Measurements from ENCODE around the gene NIPAL1. TPM values are rescaled to one million over a fixed set of nuclear protein-coding genes. Genes with fewer than 3 reads are reported as not detected.
"Not testable (repeated sequence)": the region's sequence is repeated elsewhere in the genome, so short reads cannot be mapped to it uniquely, and the experiment has no call there.

The NIPAL1 gene
- 2.0 and 2.5 TPM in 2 replicates for total RNA-seq

- peaks cover 5% of the 10 kb centered on the region for H3K9me3 Mint-ChIP-seq
- intact Hi-C loops (cut with micrococcal nuclease): loop anchor here (1.0 to 10.0 kb wide), 6 partner anchors 11 to 552 kb away; partner anchors contain the start of genes COMMD8, NFXL1 and TEC
- peak within 1 kb of the TSS; percentile 48 for H3K27ac Mint-ChIP-seq
- peak; percentile 51 for DNase-seq (ENCODE audit: low spot score)
- H3K4me1 Mint-ChIP-seq (ENCODE audit: low read depth): peaks cover 12% of the 10 kb centered on the region
- peaks cover 28% of the 10 kb centered on the region for H3K27me3 Mint-ChIP-seq (ENCODE audit: insufficient read depth)
- peak within 1 kb of the TSS; percentile 80 for H3K4me3 Mint-ChIP-seq
- no peaks in the 10 kb centered on the region for H3K36me3 Mint-ChIP-seq (ENCODE audit: low read depth)
Measured at GRCh38 chr4:48016141-48017107, at the start of gene NIPAL1, which contains the start of gene CNGA1. NIPAL1 (plus strand) TSS chr4:48016772; CDS start chr4:48016840, 68 bp downstream. CNGA1 (minus strand) TSS chr4:48016681; CDS start chr4:47952689, 63,992 bp downstream.

- DNase-seq (ENCODE audit: low spot score): no peak
- intact Hi-C loops (cut with micrococcal nuclease): no loop called here
- no peak overlapping the region for H3K27ac Mint-ChIP-seq
- H3K36me3 Mint-ChIP-seq (ENCODE audit: low read depth): no peaks in the 10 kb centered on the region
- H3K9me3 Mint-ChIP-seq: no peaks in the 10 kb centered on the region
- no peak overlapping the region for H3K4me3 Mint-ChIP-seq
- no peaks in the 10 kb centered on the region for H3K4me1 Mint-ChIP-seq (ENCODE audit: low read depth)
- H3K27me3 Mint-ChIP-seq (ENCODE audit: insufficient read depth): peaks cover 1% of the 10 kb centered on the region
Measured at GRCh38 chr4:47968847-47969246, 47.7 kb upstream of the NIPAL1 start.

GRCh38 chr4:47972181-47972580 lies 44.4 kb upstream of the NIPAL1 start:
- intact Hi-C loops (cut with micrococcal nuclease): no loop called here

GRCh38 chr4:47972721-47973120 lies 43.9 kb upstream of the NIPAL1 start:
- H3K4me3 Mint-ChIP-seq: no peak overlapping the region
- DNase-seq (ENCODE audit: low spot score): no peak
- H3K36me3 Mint-ChIP-seq (ENCODE audit: low read depth): no peaks in the 10 kb centered on the region
- H3K27ac Mint-ChIP-seq: no peak overlapping the region
- H3K27me3 Mint-ChIP-seq (ENCODE audit: insufficient read depth): peaks cover 4% of the 10 kb centered on the region
- H3K4me1 Mint-ChIP-seq (ENCODE audit: low read depth): no peaks in the 10 kb centered on the region
- H3K9me3 Mint-ChIP-seq: no peaks in the 10 kb centered on the region
- intact Hi-C loops (cut with micrococcal nuclease): no loop called here

More at GRCh38 chr4:47972181-47972580, 44.4 kb upstream of the NIPAL1 start:
- no peak for DNase-seq (ENCODE audit: low spot score)
- Mint-ChIP-seq H3K4me1 (ENCODE audit: low read depth) (no peaks in the 10 kb centered on the region), H3K36me3 (ENCODE audit: low read depth) (no peaks in the 10 kb centered on the region), H3K27ac (no peak overlapping the region), H3K9me3 (no peaks in the 10 kb centered on the region), H3K27me3 (ENCODE audit: insufficient read depth) (peaks cover 4% of the 10 kb centered on the region), H3K4me3 (no peak overlapping the region)

- intact Hi-C loops (cut with micrococcal nuclease): no loop called here
- no peaks in the 10 kb centered on the region for H3K4me1 Mint-ChIP-seq (ENCODE audit: low read depth)
- no peak for DNase-seq (ENCODE audit: low spot score)
Measured at GRCh38 chr4:47974566-47974965, 42.0 kb upstream of the NIPAL1 start.

GRCh38 chr4:47990145-47990544 lies 26.4 kb upstream of the NIPAL1 start:
- Mint-ChIP-seq H3K36me3 (ENCODE audit: low read depth) (no peaks in the 10 kb centered on the region), H3K27ac (no peak overlapping the region), H3K4me1 (ENCODE audit: low read depth) (no peaks in the 10 kb centered on the region), H3K4me3 (no peak overlapping the region), H3K27me3 (ENCODE audit: insufficient read depth) (peaks cover 5% of the 10 kb centered on the region), H3K9me3 (peaks cover 13% of the 10 kb centered on the region)
- intact Hi-C loops (cut with micrococcal nuclease): no loop called here
- no peak for DNase-seq (ENCODE audit: low spot score)

More at GRCh38 chr4:47974566-47974965, 42.0 kb upstream of the NIPAL1 start:
- no peak overlapping the region for H3K4me3 Mint-ChIP-seq
- peaks cover 4% of the 10 kb centered on the region for H3K27me3 Mint-ChIP-seq (ENCODE audit: insufficient read depth)
- H3K36me3 Mint-ChIP-seq (ENCODE audit: low read depth): no peaks in the 10 kb centered on the region
- no peak overlapping the region for H3K27ac Mint-ChIP-seq
- H3K9me3 Mint-ChIP-seq: no peaks in the 10 kb centered on the region

- intact Hi-C loops (cut with micrococcal nuclease); H3K4me3 Mint-ChIP-seq; H3K27me3 Mint-ChIP-seq (ENCODE audit: insufficient read depth); DNase-seq (ENCODE audit: low spot score); H3K36me3 Mint-ChIP-seq (ENCODE audit: low read depth); H3K27ac Mint-ChIP-seq; H3K4me1 Mint-ChIP-seq (ENCODE audit: low read depth): not testable (repeated sequence)
- H3K9me3 Mint-ChIP-seq: peaks cover 13% of the 10 kb centered on the region
Measured at GRCh38 chr4:47992475-47992874, 24.1 kb upstream of the NIPAL1 start.

- Mint-ChIP-seq H3K4me3 (no peak overlapping the region), H3K27me3 (ENCODE audit: insufficient read depth) (peaks cover 2% of the 10 kb centered on the region), H3K36me3 (ENCODE audit: low read depth) (no peaks in the 10 kb centered on the region), H3K27ac (no peak overlapping the region), H3K9me3 (peaks cover 6% of the 10 kb centered on the region), H3K4me1 (ENCODE audit: low read depth) (no peaks in the 10 kb centered on the region)
- no peak for DNase-seq (ENCODE audit: low spot score)
- intact Hi-C loops (cut with micrococcal nuclease): no loop called here
Measured at GRCh38 chr4:47996021-47996420, 20.6 kb upstream of the NIPAL1 start.

GRCh38 chr4:48002267-48002666 lies 14.3 kb upstream of the NIPAL1 start:
- Mint-ChIP-seq H3K36me3 (ENCODE audit: low read depth) (no peaks in the 10 kb centered on the region), H3K4me3 (no peak overlapping the region), H3K9me3 (peaks cover 10% of the 10 kb centered on the region), H3K27ac (no peak overlapping the region), H3K4me1 (ENCODE audit: low read depth) (no peaks in the 10 kb centered on the region), H3K27me3 (ENCODE audit: insufficient read depth) (peaks cover 3% of the 10 kb centered on the region)
- no peak for DNase-seq (ENCODE audit: low spot score)
- intact Hi-C loops (cut with micrococcal nuclease): no loop called here

GRCh38 chr4:48003568-48003967 lies 13.0 kb upstream of the NIPAL1 start:
- H3K4me1 Mint-ChIP-seq (ENCODE audit: low read depth); H3K27ac Mint-ChIP-seq; H3K36me3 Mint-ChIP-seq (ENCODE audit: low read depth); H3K27me3 Mint-ChIP-seq (ENCODE audit: insufficient read depth); H3K4me3 Mint-ChIP-seq: not testable (repeated sequence)
- intact Hi-C loops (cut with micrococcal nuclease): loop anchor here (1.0 kb wide), 2 partner anchors 84 to 138 kb away; no protein-coding TSS in a partner anchor
- H3K9me3 Mint-ChIP-seq: peaks cover 15% of the 10 kb centered on the region
- peak; percentile 5 for DNase-seq (ENCODE audit: low spot score)

- H3K27ac Mint-ChIP-seq: no peak overlapping the region
- no peaks in the 10 kb centered on the region for H3K4me1 Mint-ChIP-seq (ENCODE audit: low read depth)
- H3K9me3 Mint-ChIP-seq: peaks cover 23% of the 10 kb centered on the region
- no peak overlapping the region for H3K4me3 Mint-ChIP-seq
- H3K36me3 Mint-ChIP-seq (ENCODE audit: low read depth): no peaks in the 10 kb centered on the region
- no peak for DNase-seq (ENCODE audit: low spot score)
- intact Hi-C loops (cut with micrococcal nuclease): no loop called here
- H3K27me3 Mint-ChIP-seq (ENCODE audit: insufficient read depth): peaks cover 3% of the 10 kb centered on the region
Measured at GRCh38 chr4:48005781-48006180, 10.8 kb upstream of the NIPAL1 start.

- Mint-ChIP-seq H3K4me1 (ENCODE audit: low read depth) (no peaks in the 10 kb centered on the region), H3K4me3 (no peak overlapping the region), H3K27ac (no peak overlapping the region), H3K9me3 (peaks cover 32% of the 10 kb centered on the region), H3K36me3 (ENCODE audit: low read depth) (no peaks in the 10 kb centered on the region), H3K27me3 (ENCODE audit: insufficient read depth) (no peaks in the 10 kb centered on the region)
- DNase-seq (ENCODE audit: low spot score): no peak
- intact Hi-C loops (cut with micrococcal nuclease): no loop called here
Measured at GRCh38 chr4:48008021-48008596, 8.5 kb upstream of the NIPAL1 start.

- not testable (repeated sequence) for H3K27ac Mint-ChIP-seq; H3K4me1 Mint-ChIP-seq (ENCODE audit: low read depth); H3K36me3 Mint-ChIP-seq (ENCODE audit: low read depth); H3K27me3 Mint-ChIP-seq (ENCODE audit: insufficient read depth); DNase-seq (ENCODE audit: low spot score); H3K4me3 Mint-ChIP-seq
- intact Hi-C loops (cut with micrococcal nuclease): loop anchor here (10.0 kb wide), 1 partner anchor 546 kb away; the partner anchor contains the start of gene COMMD8
- H3K9me3 Mint-ChIP-seq: peaks cover 26% of the 10 kb centered on the region
Measured at GRCh38 chr4:48010906-48011305, 5.7 kb upstream of the NIPAL1 start.
